Aorta (tissue), 5 donors: Measurements from ENCODE around the gene SPEF2. TPM values are rescaled to one million over a fixed set of nuclear protein-coding genes. Genes with fewer than 3 reads are reported as not detected.

Source experiments
- ATAC-seq: fragments of 200-7000 bp; cut with Tn5 transposase; one replicate; pipeline ENCODE4 v1.9.1; 2022; ENCODE audit warnings: moderate library complexity; ENCODE audit not compliant: low FRiP score
- DNase-seq, 2 donors: peaks; one replicate each; pipeline ENCODE4 v3.0.0-alpha.2; 2020
- H3K27ac ChIP-seq, 2 donors: one replicate each; pipeline ENCODE4 v1.5.1; 2013; ENCODE audit warnings: low read length in 2 of 2, mild to moderate bottlenecking in 2 of 2, moderate library complexity in 2 of 2, control low read depth in 1 of 2, inconsistent platforms in 1 of 2, low read depth in 1 of 2
- H3K27me3 ChIP-seq, 2 donors: one replicate each; pipeline ENCODE4 v1.6.1; 2013; ENCODE audit warnings: control low read depth in 1 of 2, low read length in 1 of 2, mild to moderate bottlenecking in 1 of 2, moderate library complexity in 1 of 2; ENCODE audit not compliant: insufficient read depth in 2 of 2, control insufficient read depth in 1 of 2
- H3K36me3 ChIP-seq, 2 donors: one replicate each; pipeline ENCODE4 v1.6.1; 2013; ENCODE audit warnings: control low read depth in 1 of 2, low read length in 1 of 2, mild to moderate bottlenecking in 1 of 2; ENCODE audit not compliant: insufficient read depth in 2 of 2, control insufficient read depth in 1 of 2
- H3K4me1 ChIP-seq, 2 donors: one replicate each; pipeline ENCODE4 v1.6.1; 2013; ENCODE audit warnings: low read length in 2 of 2, control low read depth in 1 of 2, mild to moderate bottlenecking in 1 of 2, moderate library complexity in 1 of 2; ENCODE audit not compliant: insufficient read depth in 2 of 2, control insufficient read depth in 1 of 2
- H3K4me3 ChIP-seq, 2 donors: one replicate each; pipeline ENCODE4 v1.5.1; 2013; ENCODE audit warnings: low read length in 2 of 2, control low read depth in 1 of 2, mild to moderate bottlenecking in 1 of 2
- H3K9me3 ChIP-seq: one replicate; pipeline ENCODE4 v1.6.1; 2013; ENCODE audit warnings: mild to moderate bottlenecking, low read length; ENCODE audit not compliant: control insufficient read depth
- WGBS, 2 donors: extraction: QIAGEN DNeasy Blood & Tissue Kit; methylation state at CpG; one replicate each; pipeline ENCODE4 v1.1.7; 2013; 5-methylcytosine and 5-hydroxymethylcytosine counted together
- intact Hi-C, 2 donors: fragments of 100-400 bp; cut with DNase I; formaldehyde crosslinking; loops; one replicate each; pipeline versions ENCODE4 v1.14.2 to v1.15.0; 2022
- polyA plus RNA-seq, 2 donors: library from polyadenylated mRNA; stranded (reverse); fragments of 200-250 nt; gene quantifications; one replicate each; pipeline ENCODE4 v1.2.3, GENCODE V29; 2013
- total RNA-seq, 2 donors: library from RNA; stranded (reverse); fragmentation: NEBNext Ultra II Directional; extraction: Animal tissue kit (Norgen Biotek cat#: 25700); gene quantifications; one replicate each; pipeline ENCODE4 v1.2.1, GENCODE V29; 2021
- donor health status: healthy with polysubstance abuse.
- donor health status: Bipolar disorder and iron deficiency.
- donor health status: DM: no; HTN: no; CAD: no.
- donor health status: DM: no; HTN: no; CAD: no.
- donor health status: DM: yes; HTN: yes; CAD: no.

The SPEF2 gene
- total and polyA plus RNA-seq, 4 donors = 1.0 to 10.9 (median 4.7) TPM

GRCh38 chr5:35804841-35805240 lies 187.2 kb downstream of the SPEF2 start:
- H3K9me3 ChIP-seq = no peaks in the 10 kb centered on the region
- intact Hi-C loops = no loop called here
- no peaks in the 10 kb centered on the region for H3K36me3 ChIP-seq
- no peak for DNase-seq
- no peak for ATAC-seq
- no peaks in the 10 kb centered on the region for H3K27me3 ChIP-seq
- H3K4me1 ChIP-seq = no peaks in the 10 kb centered on the region
- no peak overlapping the region for H3K4me3 ChIP-seq
- no peak overlapping the region for H3K27ac ChIP-seq

- no peaks in the 10 kb centered on the region for H3K9me3 ChIP-seq
- intact Hi-C loops = no loop called here
- peaks cover 0 to 2% of the 10 kb centered on the region in 2 donors for H3K27me3 ChIP-seq
- no peaks in the 10 kb centered on the region for H3K4me1 ChIP-seq
- no peak overlapping the region for H3K27ac ChIP-seq
- DNase-seq = no peak
- no peak overlapping the region for H3K4me3 ChIP-seq
- no peaks in the 10 kb centered on the region for H3K36me3 ChIP-seq
- ATAC-seq = no peak
Observed at GRCh38 chr5:35810601-35811000, 192.9 kb downstream of the SPEF2 start.

GRCh38 chr5:35811108-35811741 lies 193.6 kb downstream of the SPEF2 start:
- ATAC-seq (no peak), DNase-seq (no peak)
- H3K36me3 ChIP-seq = no peaks in the 10 kb centered on the region
- H3K9me3 ChIP-seq = no peaks in the 10 kb centered on the region
- intact Hi-C loops = no loop called here
- H3K27me3 ChIP-seq = peaks cover 0 to 2% of the 10 kb centered on the region in 2 donors
- H3K27ac ChIP-seq = no peak overlapping the region
- no peak overlapping the region for H3K4me3 ChIP-seq
- 53 to 68% methylated on average over 3 of the region's 3 CpGs for WGBS, 2 donors
- H3K4me1 ChIP-seq = no peaks in the 10 kb centered on the region

- Histone ChIP-seq H3K4me3 (no peak overlapping the region), H3K4me1 (no peaks in the 10 kb centered on the region), H3K27me3 (peaks cover 0 to 2% of the 10 kb centered on the region in 2 donors), H3K9me3 (no peaks in the 10 kb centered on the region), H3K36me3 (no peaks in the 10 kb centered on the region), H3K27ac (no peak overlapping the region)
- DNase-seq = no peak
- ATAC-seq = no peak
- WGBS, 2 donors = 15 to 42% methylated on average over 1 of the region's 1 CpG
- intact Hi-C loops = no loop called here
Observed at GRCh38 chr5:35813521-35813920, 195.9 kb downstream of the SPEF2 start.

GRCh38 chr5:35815089-35815936 lies 197.7 kb downstream of the SPEF2 start:
- intact Hi-C loops = no loop called here
- 74 to 75% methylated on average over 10 of the region's 10 CpGs for WGBS, 2 donors
- DNase-seq = no peak
- Histone ChIP-seq H3K4me3 (no peak overlapping the region), H3K36me3 (no peaks in the 10 kb centered on the region), H3K27ac (no peak overlapping the region), H3K9me3 (no peaks in the 10 kb centered on the region), H3K4me1 (no peaks in the 10 kb centered on the region), H3K27me3 (peaks cover 0 to 2% of the 10 kb centered on the region in 2 donors)
- no peak for ATAC-seq

GRCh38 chr5:35816881-35817521 lies 199.3 kb downstream of the SPEF2 start:
- intact Hi-C loops = no loop called here
- no peaks in the 10 kb centered on the region for H3K9me3 ChIP-seq
- H3K36me3 ChIP-seq = no peaks in the 10 kb centered on the region
- peaks cover 0 to 2% of the 10 kb centered on the region in 2 donors for H3K27me3 ChIP-seq
- WGBS, 2 donors = 41 to 49% methylated on average over 4 of the region's 4 CpGs
- ATAC-seq (no peak), DNase-seq (no peak)
- no peak overlapping the region for H3K27ac ChIP-seq
- no peak overlapping the region for H3K4me3 ChIP-seq
- H3K4me1 ChIP-seq = no peaks in the 10 kb centered on the region

GRCh38 chr5:35819026-35819425 lies 201.4 kb downstream of the SPEF2 start:
- H3K36me3 ChIP-seq = no peaks in the 10 kb centered on the region
- no peaks in the 10 kb centered on the region for H3K4me1 ChIP-seq
- H3K4me3 ChIP-seq = no peak overlapping the region
- H3K9me3 ChIP-seq = peaks cover 1% of the 10 kb centered on the region
- intact Hi-C loops = no loop called here
- DNase-seq (no peak), ATAC-seq (no peak)
- H3K27ac ChIP-seq = no peak overlapping the region
- 81 to 85% methylated on average over 2 of the region's 2 CpGs for WGBS, 2 donors
- peaks cover 0 to 2% of the 10 kb centered on the region in 2 donors for H3K27me3 ChIP-seq

GRCh38 chr5:35819668-35820067 lies 202.0 kb downstream of the SPEF2 start:
- 99 to 100% methylated on average over 1 of the region's 1 CpG for WGBS, 2 donors
- intact Hi-C loops = no loop called here

More at GRCh38 chr5:35819668-35820067, 202.0 kb downstream of the SPEF2 start:
- Histone ChIP-seq H3K4me3 (no peak overlapping the region), H3K27ac (no peak overlapping the region), H3K9me3 (peaks cover 1% of the 10 kb centered on the region), H3K4me1 (no peaks in the 10 kb centered on the region), H3K27me3 (peaks cover 0 to 2% of the 10 kb centered on the region in 2 donors), H3K36me3 (no peaks in the 10 kb centered on the region)
- no peak for DNase-seq
- no peak for ATAC-seq
